ENCODE results near the gene LEFTY2. TPM values are rescaled to one million over a fixed set of nuclear protein-coding genes. Genes with fewer than 3 reads are reported as not detected.
A peak's percentile ranks its signal among the peaks of the same experiment; 100 is the strongest.
"Not testable (repeated sequence)": the region's sequence is repeated elsewhere in the genome, so short reads cannot be mapped to it uniquely, and the experiment has no call there.

The LEFTY2 gene, protein sequence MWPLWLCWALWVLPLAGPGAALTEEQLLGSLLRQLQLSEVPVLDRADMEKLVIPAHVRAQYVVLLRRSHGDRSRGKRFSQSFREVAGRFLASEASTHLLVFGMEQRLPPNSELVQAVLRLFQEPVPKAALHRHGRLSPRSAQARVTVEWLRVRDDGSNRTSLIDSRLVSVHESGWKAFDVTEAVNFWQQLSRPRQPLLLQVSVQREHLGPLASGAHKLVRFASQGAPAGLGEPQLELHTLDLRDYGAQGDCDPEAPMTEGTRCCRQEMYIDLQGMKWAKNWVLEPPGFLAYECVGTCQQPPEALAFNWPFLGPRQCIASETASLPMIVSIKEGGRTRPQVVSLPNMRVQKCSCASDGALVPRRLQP
- 0.33 TPM for total RNA-seq
- polyA plus RNA-seq = 1.5 TPM
- long read RNA-seq, donor 1 = 0 reads
- long read RNA-seq, donor 2 = 0 reads
- long read RNA-seq, donor 3, partial matches to known transcripts = 0 of 1 reads
- long read RNA-seq, donor 3, other reads (novel, unspliced or antisense) = 0 of 1 reads
- long read RNA-seq, donor 4 = 0 reads
- long read RNA-seq, donor 5, partial matches to known transcripts = 0 of 1 reads
- long read RNA-seq, donor 5, other reads (novel, unspliced or antisense) = 0 of 1 reads
- long read RNA-seq, donor 6 = 0 reads
- long read RNA-seq, donor 7, partial matches to known transcripts = 0 of 1 reads
- long read RNA-seq, donor 7, other reads (novel, unspliced or antisense) = 0 of 1 reads
- long read RNA-seq, donor 8 = 0 reads
- long read RNA-seq, donor 9 = 0 reads
- long read RNA-seq, donor 10 = 0 reads

DNA sequence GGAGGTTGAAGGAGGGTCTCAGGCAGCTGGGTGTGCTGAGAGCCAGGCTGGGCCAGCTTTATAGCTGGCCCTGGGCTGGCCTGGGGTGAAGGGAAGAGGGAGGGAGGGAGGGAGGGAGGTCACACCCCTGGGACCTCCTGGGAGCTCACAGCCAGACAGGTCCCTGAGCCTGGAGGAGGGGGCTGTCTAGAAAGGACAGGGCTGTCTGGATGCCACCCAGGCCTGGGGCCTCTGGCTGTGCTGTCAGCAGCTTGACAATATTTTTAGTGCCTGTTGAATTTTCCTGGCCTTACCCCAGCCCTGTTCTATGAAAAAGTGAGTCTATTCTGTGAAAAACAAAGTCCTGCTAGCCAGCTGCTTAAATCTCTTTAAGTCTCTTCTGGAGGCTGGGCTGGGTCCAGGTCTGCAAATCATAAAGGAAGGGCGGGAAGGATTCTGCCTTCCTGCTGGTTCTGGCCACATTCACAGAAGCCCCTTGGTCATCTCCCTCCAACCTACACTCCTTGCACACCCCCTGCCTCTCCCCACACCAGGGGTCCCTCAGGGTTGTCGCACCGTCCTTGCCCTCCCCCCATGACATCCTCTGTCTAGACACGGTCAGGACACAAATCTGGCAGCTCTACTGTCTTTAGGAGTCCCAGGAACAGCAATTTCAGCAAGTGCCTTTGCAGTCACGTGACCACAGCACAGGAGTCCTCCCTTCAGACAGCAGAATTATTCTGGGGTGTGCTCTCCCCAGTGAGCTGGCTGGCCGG, at the start of gene LEFTY2:
Gene LEFTY2 (minus strand): TSS at position 34 of the 755 bp plus-strand sequence. CDS start 80 bp downstream, outside the sequence.
- Histone ChIP-seq H3K27me3 (ENCODE audit: control insufficient read depth in 2 of 2, insufficient read depth in 1 of 2, low read length in 1 of 2) (peaks cover 0 to 6% of the 10 kb centered on the region in 2 donors), H3K4me3 (ENCODE audit: low read length in 2 of 2) (no peak within 1 kb of the TSS), H3K27ac (ENCODE audit: low read depth in 1 of 2, low read length in 1 of 2) (no peak within 1 kb of the TSS), H3K9me3 (ENCODE audit: control insufficient read depth in 2 of 2, insufficient read depth in 1 of 2, low read length in 1 of 2) (no peaks in the 10 kb centered on the region), H3K4me1 (ENCODE audit: control insufficient read depth in 2 of 2, insufficient read depth in 2 of 2, low read length in 2 of 2) (peaks cover 0 to 13% of the 10 kb centered on the region in 2 donors), H3K36me3 (ENCODE audit: control insufficient read depth in 2 of 2, insufficient read depth in 2 of 2, low read length in 1 of 2) (no peaks in the 10 kb centered on the region)
- DNase-seq (ENCODE audit: low read depth in 6 of 9, low spot score in 9 of 9) = no peak
- WGBS = 93% methylated on average over 6 of the region's 6 CpGs

DNA sequence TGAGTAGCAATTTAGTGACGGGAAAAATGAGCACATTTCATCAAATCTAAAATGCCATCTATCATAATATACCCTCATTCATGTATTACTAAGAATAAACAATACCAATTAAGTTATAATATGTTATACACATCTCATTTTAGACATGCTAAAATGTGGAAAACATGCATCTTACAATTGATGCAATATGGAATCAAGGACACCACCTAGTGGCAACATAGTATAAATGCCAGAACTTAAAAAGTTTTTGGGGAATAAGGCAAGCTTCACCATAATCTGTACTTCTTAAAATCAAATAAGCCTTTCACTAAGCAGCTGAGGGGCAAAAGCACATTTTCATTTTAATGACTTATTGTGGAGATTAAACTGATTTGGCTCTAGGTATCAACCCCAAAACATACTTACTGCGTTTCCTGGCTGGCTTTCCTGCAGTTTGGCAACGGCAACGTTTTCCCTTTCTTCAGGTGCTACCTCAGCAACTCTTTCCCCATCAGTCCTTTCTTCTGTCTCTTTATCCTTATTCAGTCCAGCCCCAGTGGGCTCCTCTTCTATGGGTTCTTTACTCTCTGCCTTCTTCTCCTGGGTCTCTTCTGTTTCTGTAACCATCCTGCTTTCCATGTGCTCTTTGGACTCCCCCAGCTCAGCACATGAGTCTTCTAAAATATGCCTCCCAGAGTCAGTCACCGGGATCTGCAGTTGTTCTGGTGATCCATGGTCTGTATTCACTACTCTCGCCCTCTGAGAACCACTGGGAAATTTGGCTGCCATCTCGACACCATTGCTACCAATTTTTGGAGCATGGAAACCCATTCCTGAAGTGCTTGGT, 46.7 kb upstream of the LEFTY2 start:
- H3K4me3 ChIP-seq (ENCODE audit: low read length in 2 of 2) = no peak overlapping the region
- H3K27me3 ChIP-seq (ENCODE audit: control insufficient read depth in 2 of 2, insufficient read depth in 1 of 2, low read length in 1 of 2) = no peaks in the 10 kb centered on the region
- peak in 3 of 9 donors; percentile 39 to 71 (median 49) for DNase-seq (ENCODE audit: low read depth in 6 of 9, low spot score in 9 of 9)
- 95% methylated on average over 7 of the region's 7 CpGs for WGBS
- peaks cover 0 to 3% of the 10 kb centered on the region in 2 donors for H3K4me1 ChIP-seq (ENCODE audit: control insufficient read depth in 2 of 2, insufficient read depth in 2 of 2, low read length in 2 of 2)
- no peak overlapping the region for H3K27ac ChIP-seq (ENCODE audit: low read depth in 1 of 2, low read length in 1 of 2)
- no peaks in the 10 kb centered on the region for H3K9me3 ChIP-seq (ENCODE audit: control insufficient read depth in 2 of 2, insufficient read depth in 1 of 2, low read length in 1 of 2)
- H3K36me3 ChIP-seq (ENCODE audit: control insufficient read depth in 2 of 2, insufficient read depth in 2 of 2, low read length in 1 of 2) = peaks cover 54 to 86% of the 10 kb centered on the region in 2 donors

DNA sequence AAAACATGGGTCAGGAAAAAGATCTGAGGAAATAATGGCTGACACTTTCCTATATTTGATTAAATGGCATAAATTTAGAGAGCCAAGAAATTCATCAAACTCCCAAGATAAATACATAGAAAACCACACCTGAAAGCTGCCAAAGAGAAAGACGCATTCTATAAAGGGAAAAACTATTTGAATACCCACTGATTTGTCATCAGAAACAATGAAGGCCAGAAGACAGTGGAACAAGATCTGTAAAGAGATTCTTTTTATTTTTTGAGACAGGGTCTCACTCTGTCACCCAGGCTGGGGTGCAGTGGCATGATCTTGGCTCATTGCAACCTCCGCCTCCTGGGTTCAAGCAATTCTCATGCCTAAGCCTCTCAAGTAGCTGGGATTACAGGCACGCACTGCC, 40.7 kb upstream of the LEFTY2 start:
- H3K36me3 ChIP-seq (ENCODE audit: control insufficient read depth in 2 of 2, insufficient read depth in 2 of 2, low read length in 1 of 2) = peaks cover 55 to 68% of the 10 kb centered on the region in 2 donors
- no peaks in the 10 kb centered on the region for H3K4me1 ChIP-seq (ENCODE audit: control insufficient read depth in 2 of 2, insufficient read depth in 2 of 2, low read length in 2 of 2)
- no peak overlapping the region for H3K27ac ChIP-seq (ENCODE audit: low read depth in 1 of 2, low read length in 1 of 2)
- DNase-seq (ENCODE audit: low read depth in 6 of 9, low spot score in 9 of 9) = no peak
- 98% methylated on average over 3 of the region's 3 CpGs for WGBS
- H3K9me3 ChIP-seq (ENCODE audit: control insufficient read depth in 2 of 2, insufficient read depth in 1 of 2, low read length in 1 of 2) = peaks cover 1 to 6% of the 10 kb centered on the region in 2 donors
- H3K27me3 ChIP-seq (ENCODE audit: control insufficient read depth in 2 of 2, insufficient read depth in 1 of 2, low read length in 1 of 2) = no peaks in the 10 kb centered on the region
- no peak overlapping the region for H3K4me3 ChIP-seq (ENCODE audit: low read length in 2 of 2)

DNA sequence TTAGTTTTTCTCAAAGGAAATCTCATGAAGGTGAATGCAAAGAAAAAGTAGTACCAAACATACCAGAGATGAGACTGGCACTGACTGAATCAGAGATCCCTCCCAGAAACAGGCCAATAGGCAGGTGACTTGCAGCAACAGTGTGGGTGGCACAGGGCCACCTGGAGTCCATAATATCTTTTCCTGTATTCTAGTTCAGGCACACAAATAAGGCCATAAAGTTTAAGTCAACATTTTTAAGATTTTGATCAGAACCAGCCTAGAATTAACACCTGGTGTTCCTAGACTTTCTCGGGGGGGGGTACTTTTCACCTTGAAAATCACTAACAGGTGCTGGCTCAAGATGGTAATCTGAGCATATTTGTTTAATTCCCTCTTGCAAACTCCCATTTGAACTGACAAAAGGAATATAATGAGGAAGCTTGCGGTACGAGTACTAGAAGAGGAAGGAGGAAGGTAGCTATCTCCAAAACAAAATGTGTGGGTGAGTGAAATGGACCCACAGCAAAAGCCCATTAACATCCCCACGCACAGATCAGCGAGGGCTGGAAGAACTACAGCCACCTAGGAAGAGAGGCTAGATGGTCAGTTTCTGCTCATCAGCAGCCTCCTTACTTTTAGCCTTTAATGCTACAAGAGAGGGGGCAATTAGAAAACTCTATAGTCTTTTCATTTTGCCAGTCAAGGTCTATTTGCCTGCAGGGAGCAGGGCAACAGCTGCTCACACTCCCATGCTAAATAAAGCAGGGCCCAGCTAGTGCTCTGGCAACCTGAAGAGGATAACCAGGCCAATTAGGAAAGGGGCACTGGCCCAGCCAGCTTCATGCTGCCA, 39.2 kb upstream of the LEFTY2 start:
- H3K27me3 ChIP-seq (ENCODE audit: control insufficient read depth in 2 of 2, insufficient read depth in 1 of 2, low read length in 1 of 2) = no peaks in the 10 kb centered on the region
- H3K36me3 ChIP-seq (ENCODE audit: control insufficient read depth in 2 of 2, insufficient read depth in 2 of 2, low read length in 1 of 2) = peaks cover 48 to 54% of the 10 kb centered on the region in 2 donors
- H3K4me3 ChIP-seq (ENCODE audit: low read length in 2 of 2) = no peak overlapping the region
- WGBS = 69% methylated on average over 5 of the region's 5 CpGs
- peaks cover 1 to 6% of the 10 kb centered on the region in 2 donors for H3K9me3 ChIP-seq (ENCODE audit: control insufficient read depth in 2 of 2, insufficient read depth in 1 of 2, low read length in 1 of 2)
- no peaks in the 10 kb centered on the region for H3K4me1 ChIP-seq (ENCODE audit: control insufficient read depth in 2 of 2, insufficient read depth in 2 of 2, low read length in 2 of 2)
- DNase-seq (ENCODE audit: low read depth in 6 of 9, low spot score in 9 of 9) = no peak
- H3K27ac ChIP-seq (ENCODE audit: low read depth in 1 of 2, low read length in 1 of 2) = no peak overlapping the region

DNA sequence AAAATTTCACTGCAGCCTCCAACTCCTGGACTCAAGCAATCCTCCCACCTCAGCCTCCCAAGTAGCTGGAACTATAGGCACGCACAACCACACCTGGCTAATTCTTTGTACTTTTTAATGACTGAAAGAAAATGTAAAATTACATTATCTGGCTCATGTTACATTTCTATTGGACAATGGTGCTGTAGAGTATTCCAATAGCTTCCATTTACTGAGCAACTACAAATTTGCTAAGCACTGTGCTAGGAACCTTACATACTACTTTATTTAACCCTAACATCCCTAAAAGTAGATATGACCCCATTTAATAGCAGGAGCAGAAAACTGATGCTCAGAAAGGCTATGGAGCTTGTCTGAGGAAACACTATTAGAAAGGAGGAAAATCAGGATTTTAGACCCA, 38.4 kb upstream of the LEFTY2 start:
- no peak for DNase-seq (ENCODE audit: low read depth in 6 of 9, low spot score in 9 of 9)
- Histone ChIP-seq H3K27ac (ENCODE audit: low read depth in 1 of 2, low read length in 1 of 2) (no peak overlapping the region), H3K4me3 (ENCODE audit: low read length in 2 of 2) (no peak overlapping the region), H3K9me3 (ENCODE audit: control insufficient read depth in 2 of 2, insufficient read depth in 1 of 2, low read length in 1 of 2) (peaks cover 1 to 6% of the 10 kb centered on the region in 2 donors), H3K4me1 (ENCODE audit: control insufficient read depth in 2 of 2, insufficient read depth in 2 of 2, low read length in 2 of 2) (no peaks in the 10 kb centered on the region), H3K36me3 (ENCODE audit: control insufficient read depth in 2 of 2, insufficient read depth in 2 of 2, low read length in 1 of 2) (peaks cover 46% of the 10 kb centered on the region in 2 donors), H3K27me3 (ENCODE audit: control insufficient read depth in 2 of 2, insufficient read depth in 1 of 2, low read length in 1 of 2) (no peaks in the 10 kb centered on the region)
- WGBS = 97% methylated on average over 1 of the region's 1 CpG

DNA sequence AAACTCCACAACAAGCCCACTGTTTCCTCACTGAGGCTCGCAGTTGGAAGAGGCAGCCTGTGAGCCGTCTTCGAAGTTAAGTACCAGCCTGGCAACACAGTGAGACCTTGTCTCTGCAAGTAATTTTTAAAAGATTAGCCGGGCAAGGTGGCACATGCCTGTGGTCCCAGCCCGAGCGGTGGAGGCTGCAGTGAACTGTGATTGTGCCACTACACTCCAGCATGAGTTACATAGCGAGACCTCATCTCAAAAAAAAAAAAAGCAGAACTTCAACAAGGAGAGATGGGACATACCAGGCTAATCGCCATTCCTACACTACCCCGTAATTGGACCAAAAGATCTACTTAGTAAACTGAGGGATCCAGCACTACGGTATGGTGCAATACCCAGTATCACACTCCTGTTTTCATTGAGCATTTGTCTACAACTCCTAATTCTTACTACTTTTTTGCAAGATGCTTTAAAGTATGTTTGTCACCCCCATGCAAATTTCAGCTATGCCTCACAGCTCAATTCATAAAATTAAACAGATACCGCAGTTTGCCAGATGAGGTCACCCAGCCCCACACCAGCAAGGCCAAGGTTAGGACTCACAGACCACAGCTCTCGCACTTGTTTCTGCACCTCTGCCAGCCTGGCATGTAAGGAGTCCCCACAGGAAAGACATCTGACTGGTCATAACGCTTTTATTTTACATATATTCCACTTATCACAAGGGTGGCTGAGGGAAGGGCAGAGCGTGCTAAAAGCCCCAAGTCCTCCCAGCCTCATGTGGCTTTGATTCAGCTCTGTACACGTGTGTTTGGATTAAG, 37.1 kb upstream of the LEFTY2 start:
- 76% methylated on average over 15 of the region's 15 CpGs for WGBS
- no peak overlapping the region for H3K27ac ChIP-seq (ENCODE audit: low read depth in 1 of 2, low read length in 1 of 2)
- H3K36me3 ChIP-seq (ENCODE audit: control insufficient read depth in 2 of 2, insufficient read depth in 2 of 2, low read length in 1 of 2) = peaks cover 36 to 46% of the 10 kb centered on the region in 2 donors

DNA sequence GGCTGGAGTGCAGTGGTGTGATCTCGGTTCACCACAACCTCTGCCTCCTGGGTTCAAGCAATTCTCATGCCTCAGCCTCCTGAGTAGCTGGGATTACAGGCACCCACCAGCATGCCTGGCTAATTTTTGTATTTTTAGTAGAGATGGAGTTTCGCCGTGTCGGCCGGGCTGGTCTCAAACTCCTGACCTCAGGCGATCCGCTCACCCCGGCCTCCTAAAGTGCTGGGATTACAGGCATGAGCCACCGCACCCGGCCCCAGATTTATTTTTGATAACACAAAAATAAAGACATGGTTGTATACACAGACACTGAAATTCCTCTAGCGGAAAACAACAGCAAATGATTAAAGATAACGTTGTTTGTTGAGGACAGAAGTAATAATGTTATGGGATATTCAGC, 34.1 kb upstream of the LEFTY2 start:
- not testable (repeated sequence) for DNase-seq (ENCODE audit: low read depth in 6 of 9, low spot score in 9 of 9); H3K4me1 ChIP-seq (ENCODE audit: control insufficient read depth in 2 of 2, insufficient read depth in 2 of 2, low read length in 2 of 2); H3K27ac ChIP-seq (ENCODE audit: low read depth in 1 of 2, low read length in 1 of 2); H3K27me3 ChIP-seq (ENCODE audit: control insufficient read depth in 2 of 2, insufficient read depth in 1 of 2, low read length in 1 of 2); H3K4me3 ChIP-seq (ENCODE audit: low read length in 2 of 2); H3K9me3 ChIP-seq (ENCODE audit: control insufficient read depth in 2 of 2, insufficient read depth in 1 of 2, low read length in 1 of 2)
- 97% methylated on average over 12 of the region's 12 CpGs for WGBS
- H3K36me3 ChIP-seq (ENCODE audit: control insufficient read depth in 2 of 2, insufficient read depth in 2 of 2, low read length in 1 of 2) = peaks cover 14 to 26% of the 10 kb centered on the region in 2 donors

More for the DNA sequence above, 37.1 kb upstream of the LEFTY2 start:
- Histone ChIP-seq H3K27me3 (ENCODE audit: control insufficient read depth in 2 of 2, insufficient read depth in 1 of 2, low read length in 1 of 2) (no peaks in the 10 kb centered on the region), H3K4me1 (ENCODE audit: control insufficient read depth in 2 of 2, insufficient read depth in 2 of 2, low read length in 2 of 2) (no peaks in the 10 kb centered on the region), H3K4me3 (ENCODE audit: low read length in 2 of 2) (no peak overlapping the region), H3K9me3 (ENCODE audit: control insufficient read depth in 2 of 2, insufficient read depth in 1 of 2, low read length in 1 of 2) (peaks cover 1 to 6% of the 10 kb centered on the region in 2 donors)
- DNase-seq (ENCODE audit: low read depth in 6 of 9, low spot score in 9 of 9) = no peak

Data from thymus (tissue), 14 donors.